Measurements from ENCODE around the gene DDX49.
"Not testable (repeated sequence)": the region's sequence is repeated elsewhere in the genome, so short reads cannot be mapped to it uniquely, and the experiment has no call there.

DDX49 gene

GRCh38 chr19:18896421-18896841 is 23.1 kb upstream of the DDX49 start:
- no peak for DNase-seq

GRCh38 chr19:18897094-18898029 is 22.2 kb upstream of the DDX49 start:
- DNase-seq = no peak

GRCh38 chr19:18898081-18898606 is 21.4 kb upstream of the DDX49 start:
- no peak for DNase-seq

- DNase-seq = no peak
These were observed 20.7 kb upstream of the DDX49 start for GRCh38 chr19:18898607-18899408.

GRCh38 chr19:18899624-18900560 is 19.6 kb upstream of the DDX49 start:
- no peak for DNase-seq

- DNase-seq = no peak
These were observed 18.6 kb upstream of the DDX49 start for GRCh38 chr19:18900700-18901481.

GRCh38 chr19:18901491-18901890 is 18.0 kb upstream of the DDX49 start:
- no peak for DNase-seq

- not testable (repeated sequence) for DNase-seq
These were observed 17.0 kb upstream of the DDX49 start for GRCh38 chr19:18902519-18902918.

GRCh38 chr19:18903156-18904037 is 16.1 kb upstream of the DDX49 start:
- no peak for DNase-seq

- no peak for DNase-seq
These were observed 15.0 kb upstream of the DDX49 start for GRCh38 chr19:18904334-18905057.

- DNase-seq = no peak
These were observed 14.5 kb upstream of the DDX49 start for GRCh38 chr19:18905058-18905456.

- no peak for DNase-seq
These were observed 13.8 kb upstream of the DDX49 start for GRCh38 chr19:18905513-18906236.

- no peak for DNase-seq
These were observed 12.7 kb upstream of the DDX49 start for GRCh38 chr19:18906605-18907519.

- no peak for DNase-seq
These were observed 10.4 kb upstream of the DDX49 start for GRCh38 chr19:18908917-18909619.

- DNase-seq = no peak
These were observed 9.5 kb upstream of the DDX49 start for GRCh38 chr19:18910010-18910409.

- no peak for DNase-seq
These were observed 8.6 kb upstream of the DDX49 start for GRCh38 chr19:18910801-18911436.

- no peak for DNase-seq
These were observed 6.6 kb upstream of the DDX49 start for GRCh38 chr19:18912933-18913332.
